Left lung (tissue), 10 donors: ENCODE results near the gene MCM8. TPM values are rescaled to one million over a fixed set of nuclear protein-coding genes. Genes with fewer than 3 reads are reported as not detected.

ENCODE experiments used
- ATAC-seq: fragments of 200-7000 bp; cut with Tn5 transposase; one replicate; pipeline ENCODE4 v1.9.1; 2020; ENCODE audit warnings: moderate library complexity
- DNase-seq, 4 donors: peaks; one replicate each; pipeline ENCODE4 v3.0.0-alpha.2; 2013 to 2020
- H3K27ac ChIP-seq, 2 donors: fragments of 200-600 bp; sonication (generic) in 1 of 2; one replicate each; pipeline versions ENCODE4 v1.5.0 to v1.8.0; 2020 to 2021
- H3K27me3 ChIP-seq, 2 donors: fragments of 200-600 bp; sonication (generic) in 1 of 2; one replicate each; pipeline versions ENCODE4 v1.5.0 to v1.8.0; 2020 to 2021
- H3K36me3 ChIP-seq, 2 donors: fragments of 200-600 bp; sonication (generic) in 1 of 2; one replicate each; pipeline versions ENCODE4 v1.5.0 to v1.8.0; 2020 to 2021
- H3K4me1 ChIP-seq, 2 donors: fragments of 200-600 bp; one replicate each; pipeline ENCODE4 v1.8.0; 2021
- H3K4me3 ChIP-seq, 2 donors: fragments of 200-600 bp; sonication (generic) in 1 of 2; one replicate each; pipeline versions ENCODE4 v1.5.0 to v1.8.0; 2020 to 2021; ENCODE audit warnings: mild to moderate bottlenecking in 1 of 2
- H3K9me3 ChIP-seq, 2 donors: fragments of 200-600 bp; sonication (generic) in 1 of 2; one replicate each; pipeline versions ENCODE4 v1.5.0 to v1.8.0; 2020 to 2021
- CTCF ChIP-seq, 2 donors: fragments of 200-600 bp; sonication (generic) in 1 of 2; IDR thresholded peaks; one replicate each; pipeline versions ENCODE4 v1.5.0 to v1.8.0; 2021; ENCODE audit warnings: antibody characterized with exemption in 2 of 2
- intact Hi-C, 2 donors: fragments of 100-400 bp; cut with DNase I; formaldehyde crosslinking; loops; one replicate each; pipeline versions ENCODE4 v1.11.2 to v1.14.2; 2022
- polyA plus RNA-seq, 6 donors: library from polyadenylated mRNA; unstranded; fragments of 120-200 nt; gene quantifications; one replicate each; pipeline ENCODE4 v1.2.1, GENCODE V29; 2013; ENCODE audit not compliant: insufficient read length in 6 of 6
- total RNA-seq, 2 donors: library from RNA; stranded (reverse); fragmentation: NEBNext Ultra II Directional; extraction: Animal tissue kit (Norgen Biotek cat#: 25700); gene quantifications; one replicate each; pipeline ENCODE4 v1.2.1, GENCODE V29; 2021
- donor health status: DM: no; HTN: yes; CAD: no.
- donor health status: DM: no; HTN: no; CAD: no.

MCM8 gene
- total and polyA plus RNA-seq, 8 donors, result 6.4 to 20.2 (median 15.3) TPM

GRCh38 chr20:5973172-5973571 lies 22.7 kb downstream of the MCM8 start:
- H3K27ac ChIP-seq, result peak overlapping the region in 1 of 2 donors; percentile 76
- intact Hi-C loops, result no loop called here
- TF ChIP-seq CTCF (IDR thresholded peaks at IDR 0.05), result no peak
- ATAC-seq (no peak), DNase-seq (peak in 2 of 4 donors; percentile 7 to 40)
- H3K36me3 ChIP-seq, result peaks cover 0 to 14% of the 10 kb centered on the region in 2 donors
- H3K4me1 ChIP-seq, result peaks cover 0 to 8% of the 10 kb centered on the region in 2 donors
- H3K4me3 ChIP-seq, result no peak overlapping the region
- no peaks in the 10 kb centered on the region for H3K27me3 ChIP-seq
- H3K9me3 ChIP-seq, result no peaks in the 10 kb centered on the region

- Histone ChIP-seq H3K4me3 (no peak overlapping the region), H3K9me3 (no peaks in the 10 kb centered on the region), H3K4me1 (peaks cover 0 to 8% of the 10 kb centered on the region in 2 donors), H3K27me3 (no peaks in the 10 kb centered on the region), H3K27ac (peak overlapping the region in 1 of 2 donors; percentile 76), H3K36me3 (peaks cover 0 to 19% of the 10 kb centered on the region in 2 donors)
- no peak for TF ChIP-seq CTCF (IDR thresholded peaks at IDR 0.05)
- ATAC-seq, result peak; percentile 22
- intact Hi-C loops, result no loop called here
- no peak for DNase-seq
These were observed 23.5 kb downstream of the MCM8 start for GRCh38 chr20:5973971-5974370.

GRCh38 chr20:5974531-5974930 lies 24.1 kb downstream of the MCM8 start:
- H3K36me3 ChIP-seq, result peaks cover 0 to 25% of the 10 kb centered on the region in 2 donors
- no peaks in the 10 kb centered on the region for H3K27me3 ChIP-seq
- no peak for TF ChIP-seq CTCF (IDR thresholded peaks at IDR 0.05)
- peaks cover 0 to 8% of the 10 kb centered on the region in 2 donors for H3K4me1 ChIP-seq
- no peak overlapping the region for H3K4me3 ChIP-seq
- intact Hi-C loops, result no loop called here
- peak overlapping the region in 1 of 2 donors; percentile 76 for H3K27ac ChIP-seq
- ATAC-seq (no peak), DNase-seq (no peak)
- no peaks in the 10 kb centered on the region for H3K9me3 ChIP-seq

- no peak for TF ChIP-seq CTCF (IDR thresholded peaks at IDR 0.05)
- Histone ChIP-seq H3K27ac (no peak overlapping the region), H3K36me3 (peaks cover 0 to 33% of the 10 kb centered on the region in 2 donors), H3K9me3 (no peaks in the 10 kb centered on the region), H3K27me3 (no peaks in the 10 kb centered on the region), H3K4me1 (peaks cover 0 to 8% of the 10 kb centered on the region in 2 donors), H3K4me3 (no peak overlapping the region)
- intact Hi-C loops, result no loop called here
- DNase-seq (no peak), ATAC-seq (no peak)
These were observed 25.3 kb downstream of the MCM8 start for GRCh38 chr20:5975778-5976177.

- intact Hi-C loops, result no loop called here
- H3K27ac ChIP-seq, result no peak overlapping the region
- ATAC-seq (no peak), DNase-seq (no peak)
- H3K4me1 ChIP-seq, result peaks cover 0 to 8% of the 10 kb centered on the region in 2 donors
- H3K36me3 ChIP-seq, result peaks cover 0 to 33% of the 10 kb centered on the region in 2 donors
- no peak for TF ChIP-seq CTCF (IDR thresholded peaks at IDR 0.05)
- no peaks in the 10 kb centered on the region for H3K9me3 ChIP-seq
- H3K27me3 ChIP-seq, result no peaks in the 10 kb centered on the region
- no peak overlapping the region for H3K4me3 ChIP-seq
These were observed 26.8 kb downstream of the MCM8 start for GRCh38 chr20:5977223-5977622.
